NCI-H2196 treated with DMSO at 0.1 percent for 48 hours (cell line): Measurements from ENCODE around the gene CCDC183.
"Not testable (repeated sequence)": the region's sequence is repeated elsewhere in the genome, so short reads cannot be mapped to it uniquely, and the experiment has no call there.

ENCODE experiments used
- DNase-seq: peaks from one replicate; lab custom pipeline; 2025; ENCODE audit not compliant: unreplicated experiment; lab: John Stamatoyannopoulos, UW

The CCDC183 gene

DNA sequence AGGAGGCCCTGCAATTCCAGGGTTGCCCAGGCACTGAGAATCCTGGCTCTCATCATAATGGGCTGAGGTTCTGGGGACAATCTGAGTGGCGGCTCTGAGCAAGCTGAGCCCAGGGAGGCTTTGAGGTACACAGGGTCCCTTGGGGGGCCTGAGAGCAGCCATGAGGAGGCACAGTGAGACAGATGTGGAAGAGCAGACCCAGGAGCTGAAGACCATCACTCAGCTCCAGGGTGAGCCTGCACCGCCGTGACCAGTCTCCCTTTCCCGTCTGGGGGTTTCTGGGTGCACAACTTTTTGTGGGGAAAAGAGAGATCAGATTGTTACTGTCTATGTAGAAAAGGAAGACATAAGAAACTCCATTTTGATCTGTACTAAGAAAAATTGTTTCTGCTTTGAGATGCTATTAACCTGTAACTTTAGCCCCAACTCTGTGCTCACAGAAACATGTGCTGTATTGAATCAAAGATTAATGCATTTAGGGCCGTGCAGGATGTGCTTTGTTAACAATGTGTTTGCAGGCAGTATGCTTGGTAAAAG, at the start of gene CCDC183:
CCDC183 (plus strand) TSS at position 101 of the 537 bp plus-strand sequence; CDS start at position 161, 60 bp downstream.
- DNase-seq: no peak

DNA sequence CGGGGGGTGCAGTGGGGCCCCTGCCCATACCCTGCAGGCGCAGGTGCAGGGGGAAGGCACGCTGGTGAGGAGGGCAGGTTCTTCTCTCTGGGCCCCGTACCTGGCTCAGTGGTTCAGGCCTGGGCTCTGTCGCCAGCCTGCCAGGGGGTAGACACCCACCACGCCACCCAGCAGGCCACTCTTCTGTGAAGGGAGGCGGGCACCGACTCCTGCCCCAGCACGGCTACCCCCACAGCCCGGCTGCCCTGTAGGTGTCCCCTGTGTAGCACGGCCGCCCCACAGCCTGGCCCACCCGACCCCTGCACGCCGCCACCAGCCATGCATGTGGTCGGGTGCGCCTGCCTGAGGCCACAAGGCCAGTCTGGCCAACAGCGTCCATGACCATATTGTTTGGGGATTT, 49.5 kb upstream of the CCDC183 start:
- DNase-seq: no peak

DNA sequence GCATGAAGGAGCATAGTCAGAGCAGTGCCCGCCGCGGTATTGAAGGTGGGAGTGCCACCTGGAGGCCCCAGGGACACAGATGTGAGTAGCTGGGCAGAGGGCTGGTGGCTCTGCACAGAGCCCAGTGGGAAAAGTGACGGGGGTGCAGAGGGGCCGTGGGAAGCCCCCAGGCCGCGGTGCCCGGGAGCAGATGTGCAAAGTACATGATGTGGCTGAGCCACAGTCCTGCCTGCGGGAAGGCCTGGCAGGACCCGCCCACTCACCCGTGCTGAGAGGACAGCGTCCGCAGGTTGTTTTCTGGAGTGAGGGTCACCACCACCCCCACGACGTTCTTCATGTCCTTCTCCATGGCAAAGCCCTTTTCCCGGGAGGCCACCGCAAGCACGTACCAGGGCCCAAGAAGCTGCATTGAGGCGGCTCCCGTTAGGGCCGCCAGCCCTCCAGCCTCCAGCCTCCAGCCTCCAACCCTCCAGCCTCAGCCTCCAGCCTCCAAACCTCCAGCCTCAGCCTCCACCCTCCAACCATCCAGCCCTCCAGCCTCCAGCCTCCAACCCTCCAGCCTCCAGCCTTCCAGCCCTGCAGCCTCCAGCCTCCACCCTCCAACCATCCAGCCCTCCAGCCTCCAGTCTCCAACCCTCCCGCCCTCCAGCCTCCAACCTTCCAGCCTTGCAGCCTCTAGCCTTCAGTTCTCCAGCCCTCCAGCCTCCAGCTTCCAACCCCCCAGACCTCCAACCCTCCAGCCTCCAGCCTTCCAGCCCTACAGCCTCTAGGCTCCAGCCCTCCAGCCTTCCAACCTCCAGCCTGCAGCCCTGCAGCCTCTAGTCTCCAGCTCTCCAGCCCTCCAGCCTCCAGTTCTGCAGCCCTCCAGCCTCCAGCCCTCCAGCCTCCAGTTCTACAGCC, 48.7 kb upstream of the CCDC183 start:
- no peak for DNase-seq

DNA sequence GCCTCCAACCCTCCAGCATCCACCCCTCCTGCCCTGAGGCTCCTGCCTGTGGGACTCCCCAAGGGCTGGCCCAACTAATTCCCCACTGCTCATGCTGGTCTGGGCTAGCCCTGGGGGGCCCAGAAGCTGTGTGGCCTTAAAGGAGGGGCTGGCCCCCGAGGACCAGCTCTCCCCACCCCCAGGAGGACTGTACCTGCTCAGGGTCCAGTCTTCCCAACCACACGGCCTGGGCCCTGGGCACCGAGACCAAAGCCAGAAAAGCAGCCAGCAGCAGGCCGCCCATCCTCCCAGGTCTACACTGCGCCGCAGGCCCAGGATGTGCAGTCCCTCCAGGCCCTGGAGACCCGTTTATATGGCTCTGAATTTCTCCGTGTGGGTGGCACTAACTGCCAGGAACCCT, 47.9 kb upstream of the CCDC183 start, which contains the start of gene LCN6:
LCN6 (minus strand) TSS at position 325 of the 400 bp plus-strand sequence; CDS start at position 283, 42 bp downstream.
- DNase-seq: no peak

DNA sequence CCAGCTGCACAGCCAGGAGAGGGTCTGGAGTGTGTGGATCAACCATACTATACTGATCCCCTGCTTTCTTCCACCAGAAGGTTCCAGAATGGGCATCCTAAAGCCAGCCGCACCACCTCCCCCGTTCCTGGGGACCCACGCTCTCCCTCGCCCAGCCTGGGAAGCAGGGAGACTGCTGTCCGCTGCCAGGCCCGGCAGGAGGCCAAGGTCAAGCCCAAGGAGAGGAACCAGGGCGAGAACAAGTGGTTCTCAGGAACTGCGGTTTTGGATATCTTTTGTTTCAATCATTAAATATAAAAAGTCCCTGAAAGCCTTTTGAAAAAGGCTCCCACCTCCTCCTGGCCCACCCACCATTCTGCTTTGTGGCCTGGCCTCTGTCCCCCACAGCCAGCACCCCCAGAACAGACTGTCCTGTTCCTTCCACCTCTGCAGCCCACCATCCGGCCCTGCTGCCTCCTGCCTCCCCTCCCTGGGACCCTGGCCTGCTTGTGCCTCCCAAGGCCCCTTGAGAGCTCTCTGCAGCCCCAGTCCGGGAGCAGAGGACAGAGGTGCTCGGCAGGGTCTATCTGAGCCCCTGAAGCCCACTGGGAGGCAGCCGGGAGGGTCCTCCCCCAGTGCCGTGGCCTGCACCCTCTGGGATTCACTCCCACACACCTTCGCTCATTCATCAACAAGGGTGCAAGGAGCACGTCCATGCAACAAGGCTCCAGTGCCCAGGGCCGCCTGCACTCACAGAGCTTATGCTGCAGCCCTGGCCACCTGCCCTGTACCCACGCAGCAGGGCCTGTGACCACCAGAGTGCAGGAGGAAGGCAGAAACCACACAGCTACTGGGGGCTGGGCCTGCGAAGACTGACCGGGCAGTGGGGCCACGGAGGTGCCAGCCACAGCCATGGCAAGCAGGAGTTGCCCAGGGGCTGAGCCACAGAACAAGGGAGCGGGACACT, 47.2 kb upstream of the CCDC183 start:
- no peak for DNase-seq

DNA sequence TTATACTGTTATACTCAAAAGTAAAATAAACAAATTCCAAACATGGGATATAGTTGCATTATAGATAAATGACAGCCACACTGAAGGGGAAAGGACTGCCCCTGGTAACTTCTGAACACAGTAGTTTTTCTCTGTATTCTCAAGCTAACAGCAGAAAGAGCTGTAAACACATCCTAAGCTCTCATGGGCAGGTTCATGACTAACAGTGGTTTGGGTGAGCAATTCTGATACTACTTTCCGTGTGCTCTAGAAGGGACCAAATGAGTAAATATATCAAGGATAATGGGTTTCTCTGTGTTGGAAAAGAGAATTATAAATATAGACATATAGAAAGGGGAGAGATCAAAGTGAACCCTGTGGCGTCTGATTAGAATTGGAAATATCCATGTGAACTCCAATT, 45.6 kb upstream of the CCDC183 start:
- DNase-seq: no peak

DNA sequence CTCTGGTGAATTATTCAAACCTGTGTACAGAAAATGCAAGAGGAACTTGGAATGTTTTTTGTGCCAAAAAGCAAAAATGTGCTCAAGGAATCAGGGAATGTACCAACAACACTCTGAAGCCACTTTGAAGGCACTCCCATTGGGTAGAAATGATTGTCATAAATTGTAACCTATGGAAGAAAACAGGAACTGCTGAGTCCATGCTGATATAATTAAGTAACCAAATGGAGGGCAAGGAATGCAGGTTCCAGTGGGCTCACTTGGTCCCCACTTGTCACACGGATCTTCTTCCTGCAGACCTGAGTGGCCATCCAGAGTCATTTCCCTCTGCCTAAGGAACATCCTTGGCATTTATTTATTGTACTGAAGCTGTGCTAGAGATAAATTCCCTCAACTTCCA, 44.9 kb upstream of the CCDC183 start:
- no peak for DNase-seq

DNA sequence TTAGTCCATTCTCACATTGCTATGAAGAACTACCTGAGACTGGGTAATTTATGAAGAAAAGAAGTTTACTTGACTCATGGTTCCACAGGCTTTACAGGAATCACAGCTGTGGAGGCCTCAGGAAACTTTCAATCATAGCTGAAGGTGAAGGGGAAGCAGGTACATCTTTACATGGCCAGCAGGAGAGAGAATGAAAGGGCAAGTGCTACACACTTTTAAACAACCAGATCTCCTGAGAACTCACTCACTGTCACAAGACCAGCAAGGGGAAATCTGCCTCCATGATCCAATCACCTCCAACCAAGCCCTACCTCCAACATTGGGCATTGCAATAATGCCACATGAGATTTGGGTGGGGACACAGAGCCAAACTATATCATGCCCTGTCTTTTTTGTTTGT, 44.3 kb upstream of the CCDC183 start:
- no peak for DNase-seq

DNA sequence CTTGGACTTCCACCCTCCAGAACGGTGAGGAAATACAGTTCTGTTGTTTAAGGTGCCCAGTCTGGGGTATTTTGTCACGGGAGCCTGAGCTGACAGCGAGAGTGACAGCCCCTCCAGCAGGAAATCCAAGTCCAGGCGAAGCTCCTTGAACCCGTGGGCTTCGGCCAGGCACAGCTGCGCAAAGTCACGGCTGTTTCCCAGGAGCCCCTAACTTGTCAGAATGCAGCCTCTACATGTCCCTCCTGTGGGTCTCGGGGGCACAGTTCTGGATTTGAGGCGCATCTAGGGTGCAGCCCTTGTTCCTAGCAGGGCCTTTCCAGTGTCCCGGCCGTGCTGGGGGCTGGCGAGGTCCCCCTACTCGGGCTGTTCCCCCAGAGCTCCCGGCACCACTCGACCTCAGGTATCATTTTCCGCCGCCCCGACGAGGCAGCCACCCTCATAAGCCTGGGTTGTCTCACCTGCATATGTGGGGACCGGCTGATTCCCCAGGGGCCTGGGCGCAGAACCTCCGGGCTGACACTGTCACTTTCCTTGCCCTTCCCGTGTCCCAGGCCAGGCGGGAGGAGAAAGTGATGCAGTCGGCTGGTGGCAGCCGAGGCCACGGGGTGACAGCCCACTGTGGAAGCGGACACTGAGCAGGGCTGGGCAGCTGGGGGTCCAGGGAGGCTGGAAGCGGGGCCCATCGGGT, 42.6 kb upstream of the CCDC183 start:
- DNase-seq: no peak

DNA sequence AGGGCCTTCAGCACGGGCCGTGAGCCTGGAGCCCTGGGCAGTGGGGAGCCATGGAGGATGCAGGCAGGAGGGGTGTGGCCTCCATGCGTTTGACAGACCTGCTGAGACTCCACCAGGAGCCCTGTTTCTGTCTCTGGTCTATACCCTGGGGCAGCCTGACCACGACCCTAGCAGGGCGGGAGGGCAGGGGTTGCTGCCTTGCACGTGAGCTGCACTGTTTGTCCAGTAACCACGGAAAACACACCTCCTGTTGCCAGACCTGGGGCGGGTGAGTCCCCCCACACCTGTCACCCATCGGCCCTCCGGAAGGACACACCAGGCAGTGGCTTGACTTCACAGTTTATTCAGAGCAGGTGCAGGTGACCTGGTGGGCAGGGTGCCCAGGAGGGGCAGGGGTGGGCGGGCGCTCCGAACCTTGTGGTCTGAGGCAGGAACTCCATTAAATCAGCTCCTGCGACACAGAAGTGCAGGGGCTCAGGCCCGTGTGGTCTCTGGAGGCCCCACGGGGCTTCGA, 42.0 kb upstream of the CCDC183 start:
- DNase-seq: peak; percentile 77

DNA sequence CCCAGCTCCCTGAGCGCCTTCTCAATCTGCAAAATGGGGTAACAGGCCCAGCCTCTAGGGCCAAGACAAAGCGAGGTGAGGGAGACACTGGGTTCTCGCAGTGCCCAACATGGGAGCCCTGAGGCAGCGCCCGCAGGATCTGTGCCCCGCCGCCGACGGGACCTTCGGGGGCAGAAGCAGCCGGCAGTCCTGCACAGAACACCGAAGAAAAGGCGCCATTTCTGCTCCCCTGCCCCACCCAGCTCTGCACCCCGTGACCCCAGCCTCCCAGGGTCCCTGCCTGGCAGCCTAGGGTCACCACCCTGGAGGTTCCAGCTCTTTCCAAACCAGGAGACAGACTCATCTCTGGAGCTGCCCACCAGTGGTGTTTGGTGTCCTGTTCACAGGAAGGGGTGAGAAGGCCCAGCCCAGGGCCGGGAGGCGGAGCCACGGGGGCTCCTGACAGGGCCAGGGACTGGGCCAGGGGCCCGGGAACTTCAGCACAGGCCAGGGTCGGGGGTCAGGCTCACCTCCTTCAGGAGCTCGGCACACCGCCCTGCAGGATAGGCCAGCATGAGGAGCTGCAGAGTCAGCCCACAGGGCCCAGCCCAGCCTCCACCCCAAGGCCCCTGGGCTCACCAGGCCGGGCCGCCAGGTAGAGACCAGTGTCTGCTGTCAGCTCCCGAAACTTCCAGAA, 41.4 kb upstream of the CCDC183 start:
- DNase-seq: no peak

DNA sequence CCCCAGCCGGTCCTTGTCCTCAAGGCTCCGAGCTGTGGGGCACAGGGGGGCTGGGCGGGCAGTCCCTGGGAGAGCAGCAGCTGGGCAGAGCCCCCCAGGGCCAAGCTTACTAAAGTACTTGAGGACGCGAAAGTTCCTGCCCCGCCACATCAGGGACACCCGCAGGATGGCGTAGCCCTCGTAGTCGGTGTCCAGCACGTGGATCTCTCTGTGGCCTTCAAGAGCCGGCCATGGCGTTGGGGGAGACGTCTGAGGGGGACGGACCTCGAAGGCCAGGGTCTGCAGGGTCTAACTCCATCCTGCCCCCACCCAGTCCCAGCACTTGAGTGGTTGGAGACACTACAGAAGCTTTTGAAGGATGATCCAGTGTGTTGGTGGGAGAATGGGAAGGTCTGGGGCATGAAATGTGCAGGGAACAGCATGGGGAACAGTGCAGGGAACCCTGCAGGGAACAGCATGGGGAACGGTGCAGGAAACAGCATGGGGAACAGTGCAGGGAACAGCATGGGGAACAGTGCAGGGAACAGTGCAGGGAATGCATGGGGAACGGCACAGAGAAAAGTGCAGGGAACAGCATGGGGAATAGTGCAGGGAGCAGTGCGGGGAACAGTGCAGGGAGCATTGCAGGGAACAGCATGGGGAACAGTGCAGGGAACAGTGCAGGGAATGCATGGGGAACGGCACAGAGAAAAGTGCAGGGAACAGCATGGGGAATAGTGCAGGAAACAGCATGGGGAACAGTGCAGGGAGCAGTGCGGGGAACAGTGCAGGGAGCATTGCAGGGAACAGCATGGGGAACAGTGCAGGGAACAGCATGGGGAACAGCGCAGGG, 40.6 kb upstream of the CCDC183 start:
- not testable (repeated sequence) for DNase-seq

DNA sequence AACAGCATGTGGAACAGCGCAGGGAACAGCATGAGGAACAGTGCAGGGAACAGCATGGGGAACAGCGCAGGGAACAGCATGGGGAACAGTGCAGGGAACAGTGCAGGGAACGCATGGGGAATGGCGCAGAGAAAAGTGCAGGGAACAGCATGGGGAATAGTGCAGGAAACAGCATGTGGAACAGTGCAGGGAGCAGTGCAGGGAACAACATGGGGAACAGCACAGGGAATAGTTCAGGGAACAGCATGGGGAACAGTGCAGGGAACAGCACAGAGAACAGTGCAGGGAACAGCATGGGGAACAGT, 40.1 kb upstream of the CCDC183 start:
- no peak for DNase-seq

DNA sequence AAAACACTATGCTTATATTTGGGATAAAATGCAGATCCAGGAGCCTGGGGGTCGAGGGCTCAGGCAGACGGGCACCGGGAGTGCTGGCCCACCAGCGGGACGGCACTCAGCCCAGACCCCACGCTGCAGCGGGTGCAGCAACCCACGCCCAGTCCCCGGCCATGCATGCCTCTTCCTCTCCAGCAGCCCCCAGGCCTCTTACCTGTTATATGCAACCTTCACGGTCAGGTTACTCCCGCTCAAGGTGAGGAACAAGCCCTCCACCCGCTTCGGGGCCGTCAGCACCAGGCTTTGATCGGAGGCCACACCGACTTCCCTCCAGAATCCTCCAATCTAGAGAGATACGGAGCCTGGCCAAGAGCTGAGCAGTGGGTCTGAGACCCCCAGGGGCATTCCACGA, 39.3 kb upstream of the CCDC183 start:
- no peak for DNase-seq

DNA sequence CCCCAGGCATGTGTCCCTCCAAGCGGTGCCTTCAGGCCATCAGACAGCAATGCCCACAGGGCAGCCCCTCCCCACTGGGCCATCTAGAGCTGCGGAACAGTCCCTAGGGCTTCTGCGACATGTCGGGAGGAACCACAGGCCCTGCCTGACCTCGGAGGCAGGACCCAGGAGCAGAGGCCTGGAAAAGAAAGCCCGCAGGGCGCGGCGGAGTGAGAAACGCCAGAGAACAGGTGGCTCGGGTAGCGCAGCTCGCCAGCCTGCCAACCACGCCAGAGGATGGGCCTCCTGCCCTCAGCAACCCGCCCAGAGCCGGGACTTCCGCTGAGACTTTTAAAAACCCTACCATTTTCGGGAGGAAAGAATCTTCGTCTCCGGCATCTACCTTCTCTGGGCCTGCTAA, 38.8 kb upstream of the CCDC183 start:
- no peak for DNase-seq

DNA sequence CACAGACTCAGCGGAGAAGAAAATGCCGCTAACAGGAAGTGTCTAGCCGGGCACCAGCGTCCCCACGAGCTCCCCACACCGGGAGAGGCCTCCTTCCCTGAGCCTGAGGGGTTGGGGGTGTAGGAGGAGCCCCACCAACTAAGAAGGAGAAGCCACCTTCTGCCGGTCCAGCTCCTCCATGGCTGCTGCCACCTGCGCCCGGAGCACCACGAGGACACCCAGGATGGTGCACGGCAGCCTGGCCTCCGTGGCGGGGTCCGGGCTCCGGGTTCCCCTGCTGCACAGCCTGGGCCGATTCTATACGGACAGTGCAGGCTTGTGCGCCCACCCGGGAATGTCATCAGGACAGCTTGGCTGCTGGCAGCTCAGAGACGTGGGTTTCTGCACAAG, 38.4 kb upstream of the CCDC183 start:
- DNase-seq: no peak

DNA sequence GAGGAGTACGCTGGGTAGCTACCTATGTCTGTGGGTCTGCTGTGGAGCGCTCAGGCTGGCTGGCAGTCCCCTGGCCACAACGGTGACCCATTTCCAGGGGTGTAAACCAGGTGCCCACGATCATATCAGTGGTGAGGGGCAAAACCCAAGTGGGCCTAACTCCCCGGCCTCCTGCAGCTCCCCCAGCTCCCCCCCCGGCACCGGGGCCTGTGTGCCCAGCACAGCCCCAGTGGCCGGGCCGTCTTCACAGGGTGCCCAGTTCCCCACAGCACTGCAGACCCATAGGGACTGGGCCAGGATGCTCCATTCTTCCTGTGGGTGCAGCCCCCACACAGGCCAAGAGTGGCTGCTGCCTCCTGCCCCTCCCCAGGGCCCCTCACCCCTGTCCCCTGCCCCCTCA, 37.1 kb upstream of the CCDC183 start:
- DNase-seq: no peak

DNA sequence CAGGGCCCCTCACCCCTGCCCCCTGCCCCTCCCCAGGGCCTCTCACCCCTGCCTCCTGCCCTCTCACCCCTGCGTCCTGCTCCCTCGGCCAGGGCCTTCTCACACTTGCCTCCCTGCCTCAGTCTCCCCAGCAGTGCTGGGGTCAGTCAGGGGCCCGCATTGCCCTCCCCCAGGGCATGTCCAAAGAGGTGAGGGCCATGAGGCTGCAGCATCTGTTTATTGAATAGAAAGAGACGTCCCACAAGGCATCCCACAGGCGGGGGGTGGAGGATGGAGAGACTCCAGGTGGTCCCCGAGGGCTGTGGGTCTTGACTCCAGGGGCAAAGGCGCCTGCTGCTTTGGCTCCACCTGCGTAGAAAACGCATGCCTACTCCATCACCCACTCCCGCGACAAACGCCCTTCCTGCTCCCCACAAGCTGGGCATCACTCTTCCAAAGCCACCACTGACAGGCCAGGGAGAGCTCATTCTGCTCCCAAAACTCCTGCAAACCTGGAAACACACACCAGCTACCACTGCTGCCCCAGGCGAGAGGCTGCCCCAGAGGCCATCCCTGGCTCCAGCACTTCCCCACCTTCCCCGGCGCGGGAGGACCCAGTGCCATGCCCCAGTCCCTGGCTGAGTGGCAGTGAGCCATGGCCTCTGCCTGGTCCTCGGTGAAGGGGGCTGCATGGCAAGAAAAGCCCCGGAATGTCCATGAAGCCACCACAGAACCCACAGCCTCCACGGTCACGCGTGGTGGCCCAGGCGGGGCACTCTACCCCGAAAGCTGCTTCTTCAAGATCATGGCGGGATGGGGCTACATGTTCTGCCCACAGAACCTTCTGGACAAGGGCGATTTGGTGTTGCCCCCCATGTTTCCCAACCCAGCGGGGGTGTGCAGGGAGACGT, 36.5 kb upstream of the CCDC183 start:
- DNase-seq: no peak
